Measurements from ENCODE around the gene UBR4.

The UBR4 gene

DNA sequence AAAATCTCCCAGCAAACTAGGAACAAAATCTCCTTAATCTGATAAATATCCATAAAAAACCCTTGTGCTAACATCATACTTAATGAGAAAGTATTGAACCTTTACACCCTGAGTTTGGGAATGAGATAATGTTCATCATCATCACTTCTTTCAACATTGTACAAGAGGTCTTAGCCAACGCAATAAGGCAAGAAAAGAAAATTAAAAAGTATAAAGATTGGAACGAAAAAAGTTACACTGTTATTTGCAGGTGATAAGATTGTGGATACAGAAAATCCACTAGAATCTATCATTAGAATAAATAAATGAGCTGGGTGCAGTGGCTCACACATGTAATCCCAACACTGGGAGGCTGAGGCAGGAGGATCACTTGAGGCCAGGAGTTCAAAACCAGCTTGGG is 76.7 kb downstream of the UBR4 start:
- DNase-seq: no peak

DNA sequence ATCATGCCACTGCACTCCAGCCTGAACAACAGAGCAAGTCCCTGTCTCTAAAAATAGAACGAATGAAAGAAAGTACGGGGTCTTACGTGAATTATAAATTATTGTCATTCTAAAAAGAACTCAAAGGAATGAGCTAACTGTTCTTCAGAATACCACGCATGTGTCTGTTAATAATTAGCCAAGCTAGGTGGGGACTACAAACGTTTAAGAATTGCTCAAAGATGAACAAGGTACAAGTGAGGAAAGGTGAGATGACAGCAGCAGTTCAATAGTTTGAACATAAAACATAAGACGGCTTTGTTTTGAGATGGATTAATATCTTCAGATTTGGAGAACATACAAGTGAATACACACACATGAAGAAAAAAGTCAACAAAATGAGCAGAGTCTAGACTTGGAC is 79.6 kb downstream of the UBR4 start:
- no peak for DNase-seq

DNA sequence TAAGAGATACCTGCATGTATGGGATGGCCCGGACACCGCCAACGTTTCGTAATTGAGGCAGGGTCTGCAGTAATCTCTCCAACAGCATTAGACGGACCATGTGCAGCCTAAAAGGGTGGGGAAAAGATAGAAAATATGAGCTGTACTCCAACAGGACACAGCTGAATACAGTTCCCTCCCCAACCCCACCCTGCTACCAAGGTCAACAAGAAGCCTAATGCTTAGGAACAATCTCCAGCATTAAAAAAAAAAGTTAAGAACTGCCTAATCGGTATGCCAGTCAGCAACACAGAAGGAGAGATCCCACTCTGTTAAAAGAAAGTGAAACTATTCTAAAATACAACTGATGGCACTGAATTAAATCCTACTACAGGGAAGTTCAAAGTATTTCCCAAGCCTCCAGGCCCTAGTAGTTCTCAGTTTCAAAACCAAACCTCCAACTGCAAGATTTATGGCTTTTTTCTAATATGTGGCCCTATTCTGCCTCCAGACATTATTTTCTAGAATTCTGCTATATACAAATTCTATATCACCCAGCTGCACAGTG is 81.0 kb downstream of the UBR4 start:
- no peak for DNase-seq

DNA sequence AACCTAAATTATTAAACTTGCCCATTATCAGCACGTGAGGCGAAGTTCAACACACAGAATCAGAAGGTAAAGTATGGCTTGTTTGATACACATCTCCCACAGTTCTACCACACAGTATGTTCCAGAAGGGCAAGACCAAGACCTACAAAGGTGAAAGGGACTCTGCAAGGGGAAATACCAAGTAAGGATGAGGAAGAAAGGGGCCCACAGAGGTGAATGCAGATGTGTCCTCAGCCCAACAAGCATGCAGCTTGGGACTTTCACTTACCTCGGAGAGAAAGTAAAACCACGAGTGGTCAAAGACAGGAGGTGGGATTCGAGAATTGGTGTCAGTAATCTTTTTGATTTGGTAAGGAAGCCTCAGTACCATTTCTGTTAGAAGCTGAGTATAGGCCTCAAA is 85.8 kb downstream of the UBR4 start:
- DNase-seq: no peak

DNA sequence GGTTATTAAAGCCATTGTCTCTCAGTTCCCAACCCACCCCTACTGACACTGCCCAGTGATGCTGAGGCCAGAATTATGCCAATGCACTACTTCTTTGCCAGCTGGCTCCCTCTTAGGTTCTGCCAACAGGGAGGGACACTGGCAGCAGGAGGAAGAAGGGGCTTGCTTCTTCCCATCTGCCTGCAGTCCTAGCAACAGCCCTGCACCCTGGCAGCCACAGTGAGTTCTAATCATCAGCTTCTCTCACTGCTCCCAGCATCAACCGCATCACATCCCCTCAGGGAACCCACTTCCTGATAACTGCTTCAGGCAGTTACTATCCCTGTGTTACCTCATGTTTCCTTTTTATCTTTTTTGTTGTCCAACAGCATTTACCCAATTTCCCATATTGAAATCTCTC is 86.2 kb downstream of the UBR4 start:
- DNase-seq: no peak

DNA sequence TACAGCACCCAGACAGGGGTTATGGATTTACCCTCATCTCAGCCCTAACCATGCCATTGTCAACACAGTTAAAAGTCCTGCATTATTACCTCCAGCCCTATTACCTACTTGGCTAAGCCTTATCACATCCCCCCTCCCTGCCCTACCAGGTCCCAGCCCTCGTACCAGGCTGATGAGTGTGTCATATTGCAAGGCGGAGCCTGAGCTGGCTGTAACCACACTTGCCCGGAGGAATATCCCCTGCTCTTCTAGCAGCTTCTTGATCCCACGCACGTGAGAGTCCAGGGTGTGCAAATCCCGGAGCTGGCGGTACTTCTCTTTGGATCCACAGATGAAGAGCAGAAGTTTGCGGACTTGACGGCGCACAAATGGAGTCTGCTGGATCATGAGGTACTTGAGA is 87.4 kb downstream of the UBR4 start:
- no peak for DNase-seq

DNA sequence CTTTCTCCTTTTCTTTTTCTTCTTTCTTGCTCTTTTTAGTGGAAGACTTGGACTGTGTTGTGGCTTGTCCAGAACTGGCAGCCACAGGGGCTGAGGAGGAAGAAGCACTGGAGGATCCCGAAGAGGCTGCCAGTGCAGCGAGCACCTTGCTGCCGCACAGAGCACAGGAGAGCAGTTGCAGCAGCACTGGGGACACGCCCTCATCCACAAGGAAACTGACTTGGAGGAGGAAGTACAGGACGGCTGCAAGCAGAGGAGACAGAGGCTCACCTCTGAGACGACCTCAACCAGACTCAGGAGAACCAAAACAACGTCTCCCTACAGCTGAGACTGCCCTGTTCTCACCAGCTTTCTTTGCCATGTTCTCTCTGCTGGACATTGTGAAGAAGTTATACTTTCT is 88.9 kb downstream of the UBR4 start:
- DNase-seq: no peak

DNA sequence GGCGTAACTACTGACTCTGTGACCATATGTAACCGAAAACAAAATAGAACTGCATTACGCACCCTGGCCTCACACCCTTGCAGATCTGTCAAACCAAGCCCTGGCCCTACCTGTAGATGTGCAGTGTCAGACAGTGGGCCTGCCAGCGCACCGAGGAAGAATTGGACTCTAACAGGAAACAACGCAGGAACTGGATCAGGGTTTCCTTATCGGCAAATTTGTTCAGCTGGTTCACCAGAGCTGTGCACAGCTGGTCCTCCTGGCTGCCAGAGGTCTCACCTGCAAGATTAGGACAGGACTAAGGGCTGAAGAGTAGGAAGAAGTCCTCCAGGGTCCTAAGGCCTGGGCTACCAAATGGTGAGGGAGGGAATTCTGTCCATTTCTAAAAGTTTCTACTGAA is 90.0 kb downstream of the UBR4 start:
- no peak for DNase-seq

DNA sequence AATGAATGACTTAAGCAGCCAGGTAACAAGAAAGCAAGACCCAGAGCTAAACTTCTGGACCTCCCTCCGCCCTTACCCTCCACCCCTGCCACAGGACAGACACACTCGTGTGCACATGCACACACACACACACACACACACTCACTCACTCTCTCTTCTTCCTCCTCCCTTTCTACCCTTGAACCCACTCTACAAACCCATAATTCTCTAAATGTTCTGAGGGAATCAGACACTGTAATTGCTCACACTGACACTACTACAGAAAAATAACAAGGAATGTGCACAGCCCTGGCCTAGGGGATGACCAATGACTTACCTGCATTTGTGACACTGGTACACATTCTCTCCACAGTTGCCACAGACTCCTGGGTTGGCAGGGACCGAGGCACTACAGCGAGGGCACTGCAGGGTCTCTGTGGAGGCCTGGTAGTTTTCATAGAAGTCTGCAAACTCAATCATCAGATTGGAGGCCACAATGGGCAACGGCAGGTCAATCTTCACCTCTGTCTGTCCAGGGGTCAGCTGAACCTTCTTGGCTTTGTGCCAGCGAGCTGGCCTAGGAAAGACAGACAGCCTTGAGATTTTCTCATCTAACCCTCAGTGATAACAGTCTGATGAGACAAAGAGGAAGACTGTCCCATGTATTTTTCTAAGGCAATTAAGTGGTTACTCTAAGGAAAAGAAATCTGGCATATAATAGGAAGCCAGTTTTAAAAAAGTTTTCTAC is 94.8 kb downstream of the UBR4 start:
- DNase-seq: no peak

DNA sequence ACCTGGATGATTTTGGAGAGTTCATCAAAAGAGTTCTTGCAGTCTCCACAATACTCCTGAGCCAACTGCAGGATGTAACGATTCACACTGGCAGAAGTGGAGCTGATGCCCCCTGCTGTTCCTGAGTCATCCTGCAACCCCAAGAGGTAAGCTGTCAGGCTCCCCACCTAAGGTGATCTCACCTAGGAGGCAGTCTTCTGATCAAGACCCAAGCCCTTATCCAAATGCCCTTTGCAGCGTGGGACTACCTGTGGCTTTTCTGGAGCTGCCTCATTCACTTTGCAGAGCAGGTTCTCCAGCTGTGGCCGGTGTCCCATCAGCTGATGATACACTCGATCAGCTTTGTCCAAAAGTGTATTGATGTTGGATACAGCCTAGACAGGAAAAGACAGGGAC is 96.4 kb downstream of the UBR4 start:
- no peak for DNase-seq

DNA sequence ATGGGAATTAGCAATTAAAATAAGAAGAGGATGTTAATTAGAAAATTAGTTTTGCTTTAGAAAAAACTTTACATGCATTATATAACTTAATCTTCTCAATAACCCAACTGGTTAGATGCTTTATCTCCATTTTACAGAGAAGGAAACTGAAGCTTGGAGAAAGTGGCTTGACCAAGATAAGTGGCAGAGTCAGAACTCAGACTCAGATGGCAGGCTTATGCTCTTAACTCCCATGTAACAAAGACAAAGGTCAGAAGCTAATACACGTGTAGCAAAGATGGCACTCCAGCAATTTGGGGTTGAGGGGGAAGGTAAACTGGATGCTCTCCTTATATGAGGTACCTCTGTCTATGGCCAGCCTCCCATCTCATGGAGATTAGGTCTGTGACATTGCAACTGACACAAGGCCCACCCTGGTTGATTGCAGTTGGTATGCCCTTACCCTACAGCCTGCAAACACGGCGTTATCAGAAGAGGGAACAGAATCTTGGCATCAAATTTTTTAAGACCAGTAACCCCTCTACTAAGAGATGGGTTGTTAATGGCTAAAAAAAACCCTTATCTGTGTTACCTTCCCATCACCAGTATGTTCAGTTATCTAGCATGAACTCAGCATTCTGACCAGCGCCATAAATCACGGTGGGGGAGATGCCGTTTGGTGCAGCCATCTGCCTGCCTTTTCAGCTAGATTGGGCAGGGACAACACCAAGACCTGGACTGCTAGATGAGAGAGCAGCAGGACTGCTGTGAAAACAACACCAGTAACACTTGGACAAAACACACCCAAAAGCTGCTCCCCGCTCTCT is 97.0 kb downstream of the UBR4 start:
- DNase-seq: no peak

DNA sequence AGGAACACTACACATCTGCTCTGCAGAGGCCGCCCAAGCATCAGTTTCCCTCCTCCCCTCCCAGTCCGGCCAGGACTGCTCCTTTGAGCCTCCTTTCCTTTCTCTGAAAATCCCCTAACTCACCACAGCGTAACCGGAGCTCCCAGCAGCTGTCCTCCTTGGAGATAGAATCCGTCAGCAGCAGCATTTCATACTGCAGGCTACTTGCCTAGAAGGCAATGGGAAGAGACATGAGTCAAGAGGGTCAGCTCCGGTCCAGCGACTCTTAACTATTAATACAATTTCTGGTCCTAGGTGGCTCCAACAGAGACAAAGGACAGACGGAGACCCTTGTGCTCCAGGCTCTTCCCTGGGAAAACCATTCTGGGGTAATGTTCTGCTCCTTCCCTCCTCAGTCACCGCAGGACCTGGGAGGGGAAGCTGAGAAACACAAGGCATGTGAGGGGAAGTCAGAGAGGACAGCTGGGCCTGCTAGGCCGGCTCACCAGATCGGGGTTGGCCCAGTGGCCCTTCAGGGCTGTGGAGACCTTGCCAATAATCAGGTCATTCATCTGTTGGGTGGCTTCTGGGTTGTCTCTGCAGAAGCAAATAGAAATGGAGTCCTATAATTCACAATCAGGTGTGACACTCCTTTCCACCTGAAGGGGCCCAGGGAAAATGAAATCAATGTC is 99.7 kb downstream of the UBR4 start:
- DNase-seq: no peak

DNA sequence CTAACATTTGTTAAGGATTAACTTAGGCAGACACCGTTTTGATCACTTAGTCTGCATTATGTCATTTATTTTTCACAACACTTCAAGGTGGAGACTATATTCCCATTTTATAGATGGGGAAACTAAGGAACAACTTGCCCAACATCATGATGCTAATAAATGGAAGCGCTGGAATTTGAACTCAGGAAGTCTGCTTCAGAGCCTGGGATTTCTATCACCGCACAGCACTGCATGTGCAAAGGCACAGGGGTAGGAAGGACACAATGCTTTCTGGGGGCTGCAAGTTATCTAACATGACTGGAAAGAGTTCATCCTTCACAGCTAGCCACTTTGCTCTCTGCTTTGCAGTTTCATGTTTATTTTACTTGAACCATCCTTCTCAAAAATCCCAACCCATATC is 100.5 kb downstream of the UBR4 start:
- DNase-seq: no peak

DNA sequence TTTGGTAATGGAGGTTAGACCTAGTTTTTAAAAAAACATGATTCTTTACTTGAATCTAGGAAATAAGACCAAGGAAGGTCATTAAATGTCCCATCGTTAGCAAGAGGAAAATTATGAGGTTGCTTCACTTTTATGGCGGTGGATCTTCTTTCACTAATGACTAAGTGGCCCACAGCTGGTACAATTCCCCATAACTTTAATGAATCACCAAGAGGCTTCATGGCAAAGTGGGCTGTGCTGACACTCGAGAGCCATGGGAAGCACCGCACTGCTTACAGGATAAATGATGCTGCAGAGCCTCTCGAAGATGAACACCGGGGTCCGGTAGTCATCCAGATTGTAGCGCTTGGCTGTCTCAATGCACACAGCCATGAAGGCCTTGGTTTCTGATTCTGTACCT is 108.8 kb downstream of the UBR4 start:
- no peak for DNase-seq

DNA sequence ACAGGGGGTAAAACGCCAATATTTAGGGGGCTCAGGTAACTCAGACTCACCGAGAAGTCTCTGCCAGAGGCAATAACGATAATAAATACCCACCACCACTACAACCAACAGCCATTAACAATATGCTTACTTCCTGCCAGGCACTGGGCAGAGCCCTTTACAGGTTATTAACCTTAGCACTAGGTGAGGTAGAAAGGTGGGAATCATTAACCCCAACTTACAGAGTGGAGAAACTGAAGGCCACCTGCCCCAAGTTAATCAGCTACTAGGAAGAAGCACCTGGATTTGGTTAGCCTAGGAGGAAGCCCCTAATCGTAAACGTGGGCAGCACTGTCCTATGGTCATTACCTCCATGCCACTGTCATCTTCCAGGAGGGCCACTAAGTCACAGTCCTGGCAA is 110.0 kb downstream of the UBR4 start:
- no peak for DNase-seq

DNA sequence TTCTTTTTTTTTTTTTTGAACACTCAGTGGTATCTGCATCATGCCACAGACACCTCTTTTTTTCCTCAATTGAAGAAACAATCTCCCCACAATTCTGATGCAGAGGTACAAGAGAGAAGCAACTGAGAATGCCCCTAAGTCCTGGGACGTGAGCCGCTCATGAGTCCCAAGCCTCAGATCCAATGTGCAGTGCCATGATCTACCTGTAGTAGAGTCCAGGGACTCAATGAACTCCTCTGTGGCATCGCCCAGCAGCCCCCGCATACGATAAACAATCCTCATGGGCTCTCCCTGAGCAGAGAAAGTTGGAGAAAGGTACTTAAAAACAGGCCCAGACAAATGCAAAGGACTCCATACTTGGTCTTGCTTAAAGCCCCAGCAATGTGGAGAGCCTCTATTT is 113.1 kb downstream of the UBR4 start:
- no peak for DNase-seq

DNA sequence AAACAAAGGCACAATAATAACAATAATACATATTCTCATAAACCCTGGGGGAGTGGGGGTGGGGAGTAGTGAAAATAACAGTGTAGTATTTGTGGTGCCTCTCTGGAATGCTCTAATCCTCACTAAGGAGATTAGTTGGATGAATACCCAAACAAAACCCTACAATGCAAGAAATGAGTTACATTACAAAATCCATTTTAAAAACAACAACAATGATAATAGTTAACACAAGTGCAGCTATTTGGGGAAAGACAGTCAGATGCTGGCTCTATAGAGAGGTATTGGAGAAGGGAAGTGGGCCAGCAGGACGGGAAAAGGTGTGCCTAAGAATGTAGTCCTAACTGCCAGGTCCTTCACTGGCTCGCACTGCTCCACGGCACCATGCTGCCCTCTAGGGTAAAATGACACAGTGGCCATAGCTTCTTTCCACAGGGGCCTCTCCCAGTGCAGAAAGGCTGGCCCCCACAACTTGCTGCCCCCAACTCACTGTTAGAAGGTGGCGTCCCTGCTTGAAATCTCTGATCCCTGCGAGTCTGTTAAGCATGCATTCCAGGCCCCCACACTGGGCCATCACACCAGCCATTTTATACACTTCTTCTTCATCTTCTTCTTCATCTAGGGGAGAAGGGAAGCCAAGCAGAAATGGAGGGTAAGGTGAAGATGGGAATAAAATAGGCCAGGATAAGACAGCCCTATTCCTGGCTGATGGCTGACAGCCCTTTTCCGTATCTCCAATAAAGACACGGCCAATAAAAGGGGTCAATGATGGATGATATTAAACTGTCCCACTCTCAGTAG is 113.8 kb downstream of the UBR4 start:
- DNase-seq: no peak

DNA sequence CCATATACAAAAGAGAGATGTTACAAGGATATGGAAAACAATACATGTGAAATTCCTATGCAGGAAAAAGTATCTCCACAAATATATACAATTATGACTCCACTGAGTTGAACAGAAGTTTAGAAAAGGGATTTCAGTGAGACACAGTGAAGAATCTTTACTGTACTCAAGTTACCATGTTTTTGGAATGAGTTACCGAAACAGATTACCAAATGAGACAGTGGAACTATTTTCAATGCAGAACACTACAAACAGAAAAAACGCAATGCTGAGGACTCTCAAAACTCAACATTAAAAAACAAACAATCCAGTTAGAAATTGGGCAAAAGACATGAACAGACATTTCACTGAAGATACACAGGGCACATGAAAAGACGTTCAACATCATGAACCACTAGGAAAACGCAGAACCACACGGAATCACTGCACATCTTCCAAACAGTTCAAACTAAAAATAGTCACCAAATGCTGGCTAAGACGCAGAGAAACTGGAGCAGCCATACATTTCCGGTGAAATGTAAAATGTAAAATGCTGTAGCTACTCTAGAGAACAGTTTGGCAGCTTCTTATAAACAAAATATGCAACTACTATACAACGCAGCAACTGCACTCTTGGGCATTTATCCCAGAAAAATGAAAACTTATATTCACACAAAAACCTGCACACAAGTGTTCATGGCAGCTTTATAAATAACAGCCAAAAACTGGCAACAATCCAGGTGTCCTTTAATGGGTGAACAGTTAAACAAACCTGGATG is 118.7 kb downstream of the UBR4 start:
- DNase-seq: no peak

DNA sequence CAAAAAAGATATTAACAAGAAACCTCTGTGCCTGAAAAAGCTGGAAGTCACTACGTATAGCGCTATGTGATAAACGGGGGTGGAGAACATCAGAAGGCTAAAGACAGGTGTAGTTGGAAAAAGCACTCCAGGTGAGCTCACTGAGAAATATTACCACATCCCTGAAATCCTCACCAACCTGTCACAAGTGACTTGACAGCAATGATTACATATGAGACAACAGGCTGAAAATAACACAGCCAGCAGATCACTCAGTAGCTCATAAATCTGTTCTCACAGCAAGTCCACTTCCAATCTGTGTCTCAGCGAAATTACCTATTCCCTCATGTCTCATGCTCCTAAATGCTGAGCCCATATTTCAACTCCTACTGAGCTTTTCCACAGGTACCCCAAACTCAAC is 120.5 kb downstream of the UBR4 start:
- DNase-seq: no peak

DNA sequence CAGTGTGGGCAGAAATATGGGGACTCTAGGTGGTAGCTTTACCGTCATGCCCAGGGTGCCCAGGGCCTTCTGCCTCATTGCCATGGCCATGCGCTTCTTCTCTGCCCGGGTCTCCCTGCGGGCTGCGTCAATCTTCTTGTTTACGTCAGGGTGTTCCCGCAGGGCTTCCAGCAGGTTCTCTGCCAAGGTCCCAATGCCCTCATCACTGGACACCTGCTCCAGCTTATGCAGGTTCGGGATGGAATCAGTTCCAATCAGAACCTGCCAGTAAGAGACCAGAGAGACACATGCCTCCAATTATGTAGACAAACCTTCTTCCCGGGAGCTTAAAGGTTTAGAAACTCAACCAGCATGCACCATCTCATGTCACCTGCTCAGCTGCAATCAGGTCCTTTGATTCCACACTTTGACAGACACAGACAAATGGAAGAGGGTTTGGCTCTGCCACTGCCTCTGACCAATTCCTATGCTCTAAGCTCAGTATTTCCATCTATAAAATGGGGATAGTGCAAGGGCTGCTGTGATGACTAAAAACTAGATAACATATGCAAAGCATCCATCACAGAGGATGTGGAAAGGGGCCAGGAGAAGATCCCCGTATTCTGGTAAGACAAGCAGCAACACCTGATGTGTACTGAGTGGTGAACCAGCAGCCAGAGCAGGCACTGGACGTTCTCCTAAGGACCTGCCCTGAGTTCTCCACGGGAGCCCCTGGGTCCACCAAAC is 121.2 kb downstream of the UBR4 start:
- no peak for DNase-seq
